ENCODE measurements around the gene SPDYE17.
"Not testable (repeated sequence)": the region's sequence is repeated elsewhere in the genome, so short reads cannot be mapped to it uniquely, and the experiment has no call there.

The SPDYE17 gene

DNA sequence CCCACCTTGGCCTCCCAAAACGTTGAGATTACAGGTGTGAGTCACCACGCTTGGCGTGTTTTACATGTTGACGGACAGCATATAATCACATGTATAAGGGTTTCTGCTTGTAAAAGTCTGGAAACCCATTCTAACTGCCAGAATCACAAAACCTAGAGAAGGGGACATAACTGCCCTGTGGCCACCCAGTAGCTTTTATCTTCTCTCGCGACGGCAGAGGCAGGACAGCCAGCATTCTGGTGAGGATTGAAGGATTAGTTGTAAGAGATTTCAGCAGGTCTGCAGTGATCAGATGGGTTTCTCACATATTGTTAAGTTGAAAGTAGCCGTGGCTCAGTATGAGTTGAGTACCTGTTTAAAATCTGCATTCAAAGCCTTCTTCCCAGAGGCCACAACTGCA, 59.8 kb downstream of the SPDYE17 start:
- not testable (repeated sequence) for DNase-seq (ENCODE audit: low spot score)
